Measurements from ENCODE around the gene TOR4A. TPM values are rescaled to one million over a fixed set of nuclear protein-coding genes. Genes with fewer than 3 reads are reported as not detected.
"Not testable (repeated sequence)": the region's sequence is repeated elsewhere in the genome, so short reads cannot be mapped to it uniquely, and the experiment has no call there.

The TOR4A gene
- total and polyA plus RNA-seq, 5 donors, result 6.2 to 17.2 (median 12.9) TPM

- Histone ChIP-seq H3K27ac (ENCODE audit: low read length) (peak overlapping the region; percentile 10), H3K9me3 (ENCODE audit: control insufficient read depth, low read length) (no peaks in the 10 kb centered on the region), H3K27me3 (ENCODE audit: control insufficient read depth, insufficient read depth) (no peaks in the 10 kb centered on the region), H3K4me1 (ENCODE audit: control insufficient read depth, insufficient read depth, low read length) (peaks cover 4% of the 10 kb centered on the region), H3K4me3 (ENCODE audit: low read length) (peak overlapping the region; percentile 90)
- WGBS, result 2% methylated on average over 51 of the region's 51 CpGs
- intact Hi-C loops (cut with DNase I), result no loop called here
- ATAC-seq (peak; percentile 17 to 36), DNase-seq (no peak)
Measured at GRCh38 chr9:137255448-137256114, 21.9 kb upstream of the TOR4A start.

- DNase-seq (no peak), ATAC-seq (no peak)
- 81% methylated on average over 15 of the region's 15 CpGs for WGBS
- no peak overlapping the region for H3K27ac ChIP-seq (ENCODE audit: low read length)
- no peaks in the 10 kb centered on the region for H3K27me3 ChIP-seq (ENCODE audit: control insufficient read depth, insufficient read depth)
- no peaks in the 10 kb centered on the region for H3K9me3 ChIP-seq (ENCODE audit: control insufficient read depth, low read length)
- intact Hi-C loops (cut with DNase I), result no loop called here
- no peak overlapping the region for H3K4me3 ChIP-seq (ENCODE audit: low read length)
- peaks cover 3% of the 10 kb centered on the region for H3K4me1 ChIP-seq (ENCODE audit: control insufficient read depth, insufficient read depth, low read length)
Measured at GRCh38 chr9:137256362-137256761, 21.2 kb upstream of the TOR4A start.

DNA sequence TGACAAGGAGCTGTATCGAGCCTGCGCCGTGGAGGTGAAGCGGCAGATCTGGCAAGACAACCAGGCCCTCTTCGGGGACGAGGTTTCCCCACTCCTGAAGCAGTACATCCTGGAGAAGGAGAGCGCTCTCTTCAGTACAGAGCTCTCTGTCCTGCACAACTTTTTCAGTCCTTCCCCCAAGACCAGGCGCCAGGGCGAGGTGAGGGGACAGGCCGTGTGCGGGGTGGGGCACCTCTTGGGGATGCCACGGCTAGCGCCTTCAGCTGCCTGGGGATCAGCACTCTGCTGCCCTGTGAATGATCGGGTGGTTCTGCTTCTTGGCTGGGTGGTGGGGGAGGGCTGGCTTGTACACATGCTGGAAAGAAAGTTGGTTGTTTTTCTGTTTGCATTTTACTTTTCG lies 20.7 kb upstream of the TOR4A start:
- no peak for ATAC-seq
- Histone ChIP-seq H3K9me3 (ENCODE audit: control insufficient read depth, low read length) (no peaks in the 10 kb centered on the region), H3K4me1 (ENCODE audit: control insufficient read depth, insufficient read depth, low read length) (peaks cover 3% of the 10 kb centered on the region), H3K4me3 (ENCODE audit: low read length) (no peak overlapping the region), H3K27ac (ENCODE audit: low read length) (no peak overlapping the region), H3K27me3 (ENCODE audit: control insufficient read depth, insufficient read depth) (no peaks in the 10 kb centered on the region)
- intact Hi-C loops (cut with DNase I), result no loop called here
- WGBS, result 92% methylated on average over 15 of the region's 15 CpGs
- DNase-seq, result no peak

DNA sequence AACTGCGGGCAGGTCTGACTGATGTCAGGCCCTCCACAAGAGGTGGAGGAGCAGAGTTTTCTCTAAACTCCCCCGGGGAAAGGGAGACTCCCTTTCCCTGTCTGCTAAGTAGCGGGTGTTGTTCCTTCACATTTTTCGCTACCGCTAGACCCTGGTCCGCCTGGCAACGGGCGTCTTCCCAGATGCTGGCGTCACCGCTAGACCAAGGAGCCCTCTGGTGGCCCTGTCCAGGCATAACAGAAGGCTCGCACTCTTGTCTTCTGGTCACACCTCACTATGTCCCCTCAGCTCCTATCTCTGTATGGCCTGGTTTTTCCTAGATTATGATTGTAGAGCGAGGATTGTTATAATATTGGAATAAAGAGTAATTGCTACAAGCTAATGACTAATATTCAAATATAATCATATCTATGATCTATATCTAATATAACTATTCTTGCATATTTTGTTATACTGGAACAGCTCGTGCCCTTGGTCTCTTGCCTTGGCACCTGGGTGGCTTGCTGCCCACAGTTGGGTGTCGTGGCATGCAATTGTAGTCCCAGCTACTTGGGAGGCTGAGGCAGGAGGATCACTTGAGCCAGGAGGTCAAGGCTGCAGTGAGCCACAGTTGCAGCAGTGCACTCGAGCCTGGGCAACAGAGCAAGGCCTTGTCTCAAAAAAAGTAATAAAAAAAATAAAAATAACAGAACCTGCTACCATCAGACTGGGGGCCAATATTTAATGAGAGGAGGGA lies 15.2 kb upstream of the TOR4A start:
- WGBS, result 34% methylated on average over 15 of the region's 15 CpGs
- H3K27me3 ChIP-seq (ENCODE audit: control insufficient read depth, insufficient read depth); H3K9me3 ChIP-seq (ENCODE audit: control insufficient read depth, low read length); intact Hi-C loops (cut with DNase I); H3K4me1 ChIP-seq (ENCODE audit: control insufficient read depth, insufficient read depth, low read length); H3K27ac ChIP-seq (ENCODE audit: low read length); ATAC-seq; H3K4me3 ChIP-seq (ENCODE audit: low read length): not testable (repeated sequence)
- DNase-seq, result peak in 2 of 3 donors; percentile 45 to 69

DNA sequence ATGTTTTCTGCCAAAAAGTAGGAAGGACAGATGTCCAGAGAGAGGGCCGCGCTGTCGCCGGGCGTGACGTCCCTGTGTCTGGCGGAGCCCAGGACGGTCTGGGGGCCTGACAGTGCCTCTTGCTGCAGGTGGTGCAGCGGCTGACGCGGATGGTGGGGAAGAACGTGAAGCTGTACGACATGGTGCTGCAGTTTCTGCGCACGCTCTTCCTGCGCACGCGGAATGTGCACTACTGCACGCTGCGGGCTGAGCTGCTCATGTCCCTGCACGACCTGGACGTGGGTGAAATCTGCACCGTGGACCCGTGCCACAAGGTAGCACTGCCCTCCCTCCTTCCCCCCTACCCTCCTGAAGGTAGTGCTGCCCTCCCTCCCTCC lies 14.6 kb upstream of the TOR4A start:
- Histone ChIP-seq H3K27ac (ENCODE audit: low read length) (no peak overlapping the region), H3K27me3 (ENCODE audit: control insufficient read depth, insufficient read depth) (no peaks in the 10 kb centered on the region), H3K9me3 (ENCODE audit: control insufficient read depth, low read length) (no peaks in the 10 kb centered on the region), H3K4me3 (ENCODE audit: low read length) (no peak overlapping the region), H3K4me1 (ENCODE audit: control insufficient read depth, insufficient read depth, low read length) (no peaks in the 10 kb centered on the region)
- peak in 1 of 2 donors; percentile 14 for ATAC-seq
- intact Hi-C loops (cut with DNase I), result no loop called here
- DNase-seq, result peak in 2 of 3 donors; percentile 16 to 64
- 94% methylated on average over 24 of the region's 24 CpGs for WGBS

GRCh38 chr9:137263506-137263905 lies 14.0 kb upstream of the TOR4A start:
- no peaks in the 10 kb centered on the region for H3K9me3 ChIP-seq (ENCODE audit: control insufficient read depth, low read length)
- no peaks in the 10 kb centered on the region for H3K4me1 ChIP-seq (ENCODE audit: control insufficient read depth, insufficient read depth, low read length)
- intact Hi-C loops (cut with DNase I), result no loop called here
- H3K27me3 ChIP-seq (ENCODE audit: control insufficient read depth, insufficient read depth), result no peaks in the 10 kb centered on the region
- no peak overlapping the region for H3K27ac ChIP-seq (ENCODE audit: low read length)
- no peak overlapping the region for H3K4me3 ChIP-seq (ENCODE audit: low read length)
- ATAC-seq, result no peak
- WGBS, result 86% methylated on average over 10 of the region's 10 CpGs
- DNase-seq, result peak in 1 of 3 donors; percentile 16

- no peaks in the 10 kb centered on the region for H3K9me3 ChIP-seq (ENCODE audit: control insufficient read depth, low read length)
- WGBS, result 94% methylated on average over 22 of the region's 22 CpGs
- H3K27ac ChIP-seq (ENCODE audit: low read length), result no peak overlapping the region
- no peak for ATAC-seq
- no peak for DNase-seq
- no peaks in the 10 kb centered on the region for H3K27me3 ChIP-seq (ENCODE audit: control insufficient read depth, insufficient read depth)
- no peak overlapping the region for H3K4me3 ChIP-seq (ENCODE audit: low read length)
- peaks cover 4% of the 10 kb centered on the region for H3K4me1 ChIP-seq (ENCODE audit: control insufficient read depth, insufficient read depth, low read length)
- intact Hi-C loops (cut with DNase I), result no loop called here
Measured at GRCh38 chr9:137264067-137264466, 13.5 kb upstream of the TOR4A start.

- intact Hi-C loops (cut with DNase I), result no loop called here
- DNase-seq, result no peak
- H3K9me3 ChIP-seq (ENCODE audit: control insufficient read depth, low read length), result no peaks in the 10 kb centered on the region
- peaks cover 10% of the 10 kb centered on the region for H3K4me1 ChIP-seq (ENCODE audit: control insufficient read depth, insufficient read depth, low read length)
- no peaks in the 10 kb centered on the region for H3K27me3 ChIP-seq (ENCODE audit: control insufficient read depth, insufficient read depth)
- no peak overlapping the region for H3K4me3 ChIP-seq (ENCODE audit: low read length)
- no peak overlapping the region for H3K27ac ChIP-seq (ENCODE audit: low read length)
- ATAC-seq, result no peak
- WGBS, result 96% methylated on average over 29 of the region's 29 CpGs
Measured at GRCh38 chr9:137265496-137266161, 11.9 kb upstream of the TOR4A start.

- H3K27ac ChIP-seq (ENCODE audit: low read length), result no peak overlapping the region
- H3K9me3 ChIP-seq (ENCODE audit: control insufficient read depth, low read length), result no peaks in the 10 kb centered on the region
- peaks cover 10% of the 10 kb centered on the region for H3K4me1 ChIP-seq (ENCODE audit: control insufficient read depth, insufficient read depth, low read length)
- H3K27me3 ChIP-seq (ENCODE audit: control insufficient read depth, insufficient read depth), result no peaks in the 10 kb centered on the region
- intact Hi-C loops (cut with DNase I), result no loop called here
- DNase-seq (peak in 1 of 3 donors; percentile 67), ATAC-seq (no peak)
- WGBS, result 74% methylated on average over 15 of the region's 15 CpGs
- H3K4me3 ChIP-seq (ENCODE audit: low read length), result no peak overlapping the region
Measured at GRCh38 chr9:137266162-137266527, 11.4 kb upstream of the TOR4A start.

DNA sequence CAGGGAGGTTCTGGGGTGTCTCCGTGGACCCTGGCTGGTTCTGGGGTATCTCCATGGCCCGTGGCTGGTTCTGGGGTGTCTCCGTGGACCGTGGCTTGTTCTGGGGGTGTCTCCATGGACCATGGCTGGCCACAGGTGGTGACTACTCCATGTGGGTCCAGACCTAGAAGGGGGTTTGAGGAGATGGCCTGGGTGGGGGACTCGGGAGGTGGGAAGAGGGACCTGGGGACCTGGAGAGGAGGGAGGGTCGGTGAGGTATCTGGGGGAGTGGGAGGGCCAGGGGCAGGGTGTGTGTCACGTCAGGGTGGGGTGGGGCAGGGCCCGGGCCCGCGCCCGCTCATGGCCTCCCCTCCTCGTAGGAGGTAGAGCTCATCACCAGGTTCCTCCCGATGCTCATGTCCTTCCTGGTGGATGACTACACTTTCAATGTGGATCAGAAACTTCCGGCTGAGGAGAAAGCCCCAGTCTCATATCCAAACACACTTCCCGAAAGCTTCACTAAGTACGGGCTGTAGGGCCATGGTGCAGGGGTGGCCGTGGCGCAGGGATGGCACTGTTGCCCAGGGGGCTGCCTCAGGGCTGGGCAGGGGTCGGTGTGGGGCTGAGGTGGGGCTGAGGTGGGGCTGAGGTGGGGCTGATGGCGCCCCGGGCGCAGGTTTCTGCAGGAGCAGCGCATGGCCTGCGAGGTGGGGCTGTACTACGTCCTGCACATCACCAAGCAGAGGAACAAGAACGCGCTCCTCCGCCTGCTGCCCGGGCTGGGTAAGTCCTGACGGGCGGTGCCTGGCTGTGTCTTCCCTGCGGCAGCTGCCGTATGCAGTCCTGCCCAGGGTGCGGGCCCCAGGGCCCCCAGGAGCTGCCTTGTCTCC lies 10.7 kb upstream of the TOR4A start:
- Histone ChIP-seq H3K4me3 (ENCODE audit: low read length) (no peak overlapping the region), H3K4me1 (ENCODE audit: control insufficient read depth, insufficient read depth, low read length) (peaks cover 10% of the 10 kb centered on the region), H3K9me3 (ENCODE audit: control insufficient read depth, low read length) (no peaks in the 10 kb centered on the region), H3K27ac (ENCODE audit: low read length) (no peak overlapping the region), H3K27me3 (ENCODE audit: control insufficient read depth, insufficient read depth) (no peaks in the 10 kb centered on the region)
- ATAC-seq (no peak), DNase-seq (no peak)
- intact Hi-C loops (cut with DNase I), result no loop called here
- WGBS, result 95% methylated on average over 34 of the region's 34 CpGs

Measured in right cardiac atrium (tissue), 5 donors.